DMS114 treated with DMSO at 0.1 percent for 48 hours (cell line): ENCODE data around the gene SPATA13.

ENCODE experiments used
- DNase-seq: peaks from one replicate; lab custom pipeline; 2025; ENCODE audit not compliant: unreplicated experiment; lab: John Stamatoyannopoulos, UW

The SPATA13 gene

DNA sequence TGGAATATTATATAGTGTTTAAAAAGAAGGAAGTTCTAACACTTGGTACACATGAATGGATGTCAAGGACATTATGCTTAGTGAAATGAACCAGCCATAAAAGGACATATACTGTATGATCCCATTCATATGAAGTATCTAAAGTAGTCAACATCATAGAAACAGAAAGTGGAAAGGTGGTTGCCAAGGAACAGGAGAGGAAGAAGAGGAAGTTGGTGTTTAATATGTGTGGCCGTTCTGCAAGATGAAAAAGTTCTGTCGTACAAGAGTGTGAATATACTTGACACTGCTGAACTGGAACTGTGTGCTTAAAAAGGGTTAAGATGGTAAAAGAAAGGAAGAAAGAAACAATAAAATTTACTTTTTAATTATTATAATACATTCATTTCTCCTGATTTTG is 115.8 kb downstream of the SPATA13 start:
- DNase-seq: no peak

DNA sequence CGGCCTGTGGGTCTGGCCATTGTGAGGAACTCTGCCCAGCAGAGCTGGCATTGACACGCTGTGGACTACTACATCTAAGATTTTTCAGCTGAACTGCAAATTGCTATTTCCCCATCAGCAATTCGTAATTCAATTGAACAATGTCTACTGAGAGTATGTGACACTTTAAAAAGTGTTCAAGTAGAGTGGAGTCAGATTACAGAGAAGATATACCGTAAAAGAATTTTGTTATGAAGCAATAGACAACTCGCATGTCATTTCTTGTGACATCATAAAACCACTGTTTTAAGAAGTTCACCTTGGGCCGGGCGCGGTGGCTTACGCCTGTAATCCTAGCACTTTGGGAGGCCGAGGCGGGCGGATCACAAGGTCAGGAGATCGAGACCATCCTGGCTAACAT is 116.3 kb downstream of the SPATA13 start:
- no peak for DNase-seq

- no peak for DNase-seq
Observed at GRCh38 chr13:24277761-24278160, 117.2 kb downstream of the SPATA13 start.

DNA sequence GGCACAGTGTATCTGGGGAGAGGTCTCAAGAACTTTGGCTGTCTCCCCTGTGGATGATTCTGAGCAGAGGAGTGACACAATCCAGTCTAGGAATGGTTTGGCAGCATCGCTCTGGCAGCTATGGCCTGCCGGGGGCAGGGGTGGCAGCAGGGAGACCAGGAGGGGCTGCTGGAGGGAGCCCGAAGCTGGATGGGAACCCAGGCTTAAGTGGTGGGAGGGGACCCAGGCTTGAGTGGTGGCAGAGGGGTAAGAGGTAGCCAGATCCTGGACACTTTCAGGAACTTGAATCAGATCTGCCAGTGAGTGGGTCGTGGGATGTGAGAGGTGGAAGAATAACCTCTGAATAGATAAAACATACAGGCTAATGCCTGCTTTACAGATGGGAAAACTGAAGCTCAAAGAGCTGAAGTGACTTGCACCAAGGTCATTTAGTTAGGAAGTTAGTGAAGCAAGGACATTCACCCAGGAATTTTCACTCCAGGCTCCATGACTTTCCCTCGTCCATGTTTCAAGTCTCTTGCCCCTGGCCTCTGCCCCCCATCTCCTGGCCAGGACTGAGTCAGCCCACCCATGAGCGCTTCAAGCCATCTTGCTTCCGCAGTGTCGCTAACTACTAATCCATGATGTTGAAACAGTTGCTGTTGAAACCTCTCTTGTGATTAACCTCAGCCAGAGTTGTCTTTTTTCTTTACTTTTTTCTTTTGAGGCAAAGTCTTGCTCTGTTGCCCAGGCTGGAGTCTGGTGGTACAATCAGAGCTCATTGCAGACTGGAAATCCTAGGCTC is 119.0 kb downstream of the SPATA13 start:
- DNase-seq: no peak

DNA sequence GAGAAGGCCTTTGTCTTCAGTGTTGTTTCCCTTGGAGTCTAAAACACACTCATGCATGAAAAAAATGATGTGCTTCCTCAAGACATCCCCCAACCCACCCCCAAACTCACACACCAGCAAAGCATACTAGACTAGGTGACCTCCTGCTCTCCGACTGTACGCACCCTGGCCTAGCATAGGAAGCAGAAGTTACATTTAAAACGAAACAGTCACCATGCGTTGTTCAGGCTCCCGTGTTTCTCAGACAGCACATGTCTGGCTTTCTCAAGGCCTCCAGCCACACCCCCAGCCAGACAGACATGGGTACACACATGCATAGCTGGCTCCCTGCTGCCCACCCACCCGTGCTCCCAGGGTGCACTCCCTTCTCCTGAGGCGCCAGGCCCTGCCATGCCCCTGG is 120.2 kb downstream of the SPATA13 start:
- no peak for DNase-seq

DNA sequence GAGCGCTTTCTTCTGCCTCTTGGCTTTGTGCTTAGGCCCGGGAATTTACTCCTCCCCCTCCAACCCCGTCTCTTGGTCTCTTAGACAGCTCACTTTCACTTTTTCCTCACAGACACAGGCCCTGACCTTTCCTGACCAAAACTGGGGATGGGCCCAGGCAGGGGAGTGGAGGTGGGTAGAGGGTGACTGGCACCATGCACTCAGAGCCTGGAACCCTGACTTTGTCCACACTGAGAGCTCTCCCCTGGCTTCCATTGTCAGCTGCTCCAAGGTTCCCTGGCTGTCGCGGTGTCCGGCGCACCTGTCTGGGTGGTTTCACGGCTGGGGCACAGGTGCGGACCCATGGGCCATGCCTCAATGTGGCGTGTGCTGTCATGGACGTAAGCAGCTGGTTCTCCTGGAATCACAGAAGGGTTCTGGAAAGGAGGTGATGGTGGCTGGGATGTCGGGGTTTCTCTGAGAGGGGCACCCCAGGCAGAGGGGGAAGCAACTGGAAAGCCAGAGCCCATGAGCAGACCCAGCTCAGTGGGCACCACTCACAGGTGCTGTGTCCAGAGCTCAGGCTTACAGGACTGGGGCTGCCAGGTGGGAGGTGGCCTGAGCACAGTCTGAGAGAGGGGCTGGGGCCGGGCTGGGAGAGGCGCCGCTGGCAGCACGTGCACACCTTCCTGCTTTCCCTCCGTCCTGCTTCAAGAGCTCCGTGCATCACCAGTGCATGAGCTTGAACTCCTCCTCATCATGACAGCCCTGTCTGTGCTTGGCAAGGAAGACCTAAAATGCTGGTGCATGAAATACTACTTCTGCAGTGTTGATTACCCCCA is 120.9 kb downstream of the SPATA13 start:
- DNase-seq: no peak

DNA sequence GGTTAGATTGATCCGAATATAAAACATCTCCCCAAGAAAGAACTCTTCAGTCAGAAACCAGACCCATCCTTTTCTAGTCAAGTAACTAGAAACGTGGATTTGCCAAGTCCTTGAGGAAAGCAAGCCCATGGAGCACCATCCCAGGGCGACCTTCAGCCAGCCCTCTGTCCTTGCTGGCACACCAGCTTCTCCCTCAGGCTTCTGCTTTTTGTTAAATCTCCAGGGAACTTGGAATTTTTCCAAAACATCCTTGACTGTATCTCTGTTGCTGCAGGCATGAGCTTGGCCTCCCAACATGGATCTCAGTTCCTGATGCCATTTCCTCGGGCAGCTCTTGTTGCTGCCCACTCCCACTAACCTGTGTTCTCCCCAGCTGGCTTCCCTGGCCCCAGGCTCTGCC is 121.7 kb downstream of the SPATA13 start:
- DNase-seq: no peak

DNA sequence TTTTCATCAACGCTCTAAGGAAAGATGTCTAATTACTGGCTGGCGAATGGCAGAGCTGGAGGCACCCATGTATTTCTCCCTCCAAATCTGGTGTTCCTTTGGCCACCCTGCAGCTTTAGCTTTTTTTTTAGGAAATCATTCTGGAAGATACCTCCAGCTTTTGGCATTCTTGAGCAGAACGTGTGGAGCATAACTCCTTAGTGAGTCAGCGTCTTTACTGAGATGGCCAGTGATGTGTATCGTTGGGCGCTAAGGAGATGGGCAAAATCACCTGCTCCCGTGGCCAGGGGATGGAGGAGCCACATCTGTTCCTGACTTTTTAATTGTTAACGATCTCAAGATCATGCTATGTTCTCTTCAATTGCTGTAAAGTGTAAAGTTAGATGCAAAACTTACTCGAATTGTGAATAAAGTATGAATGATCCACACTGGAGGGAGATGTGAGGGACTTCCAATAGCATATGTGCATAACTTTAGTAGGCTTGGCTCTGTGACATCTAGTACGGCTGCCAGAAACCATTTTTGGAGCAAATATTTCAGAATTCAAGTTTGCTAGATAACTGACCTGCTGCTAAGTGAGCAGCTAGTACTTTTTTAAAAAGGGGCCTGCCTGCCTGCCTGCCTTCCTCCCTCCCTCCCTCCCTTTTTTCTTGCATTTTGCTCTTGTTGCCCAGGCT is 124.5 kb downstream of the SPATA13 start:
- DNase-seq: no peak

- no peak for DNase-seq
Observed at GRCh38 chr13:24286624-24287023, 126.1 kb downstream of the SPATA13 start.

DNA sequence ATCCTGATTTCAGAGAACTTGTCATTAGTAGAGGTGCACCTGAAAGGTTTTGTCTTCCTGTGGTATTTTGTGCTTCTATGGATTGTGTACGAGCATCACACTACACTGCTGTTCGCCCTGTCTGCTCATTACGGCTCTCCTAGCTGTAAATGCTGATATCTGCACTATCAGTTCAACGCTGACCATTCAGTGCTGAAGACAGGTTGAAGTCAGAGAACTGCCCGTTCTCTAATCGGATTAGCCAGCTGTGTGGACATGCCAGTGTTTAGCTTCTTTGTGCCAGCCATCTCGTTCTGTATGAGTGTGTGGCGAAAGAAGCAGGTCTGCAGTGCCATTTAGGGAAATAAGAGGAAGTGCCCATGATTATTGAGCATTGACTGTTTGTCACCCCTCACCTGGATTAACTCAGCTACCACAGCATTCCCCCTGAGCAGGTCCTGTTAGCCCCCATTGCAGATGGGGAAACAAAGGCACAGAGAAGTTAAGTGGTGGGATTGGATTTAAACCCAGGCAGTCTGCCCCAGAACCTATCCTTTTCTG is 127.3 kb downstream of the SPATA13 start:
- no peak for DNase-seq

DNA sequence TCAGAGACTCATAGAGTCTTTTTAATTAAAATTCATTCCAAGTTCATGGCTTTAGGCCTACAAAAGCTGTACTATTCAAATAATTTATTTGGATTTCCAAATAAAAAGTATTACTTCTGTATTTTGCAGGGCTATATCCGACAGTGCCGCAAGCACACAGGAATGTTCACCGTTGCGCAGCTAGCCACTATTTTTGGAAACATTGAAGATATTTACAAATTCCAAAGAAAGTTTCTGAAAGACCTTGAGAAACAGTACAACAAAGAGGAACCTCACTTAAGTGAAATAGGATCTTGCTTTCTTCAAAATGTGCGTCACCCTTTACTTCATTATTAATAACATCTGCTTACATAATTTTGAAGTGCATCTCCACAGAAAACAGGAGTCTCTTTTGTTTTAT is 128.3 kb downstream of the SPATA13 start:
- no peak for DNase-seq

- no peak for DNase-seq
Observed at GRCh38 chr13:24290280-24290932, 129.9 kb downstream of the SPATA13 start.

DNA sequence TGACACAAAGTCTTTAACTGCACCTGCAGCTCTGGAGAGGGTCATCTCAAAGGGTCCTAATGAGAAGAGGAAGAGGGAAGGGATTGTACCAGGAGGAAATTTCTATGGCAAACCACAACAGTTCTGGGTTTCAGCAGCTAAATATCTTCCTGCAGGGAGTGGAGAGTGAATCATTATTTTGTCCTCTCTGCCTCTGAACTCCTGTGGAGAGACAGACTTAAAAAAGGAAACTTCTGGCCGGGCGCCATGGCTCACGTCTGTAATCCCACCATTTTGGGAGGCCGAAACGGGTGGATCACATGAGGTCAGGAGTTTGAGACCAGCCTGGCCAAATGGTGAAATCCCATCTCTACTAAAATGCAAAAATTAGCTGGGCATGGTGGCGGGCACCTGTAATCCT is 132.0 kb downstream of the SPATA13 start:
- DNase-seq: no peak

DNA sequence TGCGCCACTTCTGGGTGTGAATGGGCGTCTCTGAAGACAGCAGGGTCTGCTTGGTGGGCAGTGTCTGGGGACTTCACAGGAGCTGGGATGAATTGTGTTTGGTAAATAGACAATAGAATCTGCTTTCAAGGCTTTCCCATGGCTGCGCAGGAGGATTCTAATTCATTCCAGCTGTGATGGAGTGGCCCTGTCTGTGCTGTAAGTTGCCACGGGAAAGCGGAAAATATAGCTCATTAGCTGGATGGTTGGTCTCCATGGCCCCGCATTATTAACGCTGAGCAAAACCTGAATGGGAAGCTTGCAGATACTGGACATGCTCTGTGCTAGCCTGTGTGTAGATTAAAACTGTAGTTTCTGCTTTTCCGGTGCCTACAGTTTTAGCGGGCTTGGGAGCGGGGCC is 133.2 kb downstream of the SPATA13 start:
- no peak for DNase-seq

- no peak for DNase-seq
Observed at GRCh38 chr13:24299488-24300114, 139.1 kb downstream of the SPATA13 start.

- DNase-seq: no peak
Observed at GRCh38 chr13:24301434-24301833, 140.9 kb downstream of the SPATA13 start.

DNA sequence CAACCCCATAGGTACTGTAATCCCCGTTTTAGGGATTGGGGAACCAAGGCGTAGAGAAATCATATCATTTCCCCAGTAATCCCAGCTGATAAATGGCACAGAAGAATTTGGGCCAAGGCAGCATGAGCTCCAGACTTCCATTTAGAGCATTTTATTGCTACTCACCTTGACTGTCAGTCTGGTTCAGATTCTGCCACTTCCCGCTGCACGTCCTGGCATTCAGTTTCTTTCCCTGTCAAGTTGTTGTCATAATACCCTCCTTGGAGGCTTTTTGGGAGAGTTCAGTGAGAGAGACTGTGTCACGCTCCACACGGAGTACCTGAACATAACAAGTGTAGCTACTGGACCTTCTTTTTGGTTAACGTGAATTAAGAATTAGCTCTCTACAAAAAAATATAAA is 141.4 kb downstream of the SPATA13 start:
- DNase-seq: no peak

DNA sequence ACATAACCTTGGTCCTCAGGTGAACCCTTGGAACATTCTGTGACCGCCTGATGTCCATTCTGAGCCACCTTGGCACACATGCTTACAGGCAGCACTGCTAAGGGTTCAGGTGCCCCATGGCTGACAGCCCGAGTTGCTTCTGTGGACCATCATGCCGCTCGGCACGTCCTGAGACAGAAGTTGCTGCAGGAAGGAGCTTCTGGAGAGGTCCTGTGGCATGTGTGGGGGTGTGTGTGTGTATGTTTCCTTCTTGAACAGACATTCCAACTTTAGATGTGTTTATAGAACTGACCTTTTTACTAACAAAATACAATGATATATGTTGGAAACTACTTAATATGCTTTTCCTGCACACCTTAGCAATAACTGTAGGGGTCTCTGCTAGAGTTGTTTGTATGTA is 144.1 kb downstream of the SPATA13 start:
- no peak for DNase-seq

- no peak for DNase-seq
Observed at GRCh38 chr13:24306632-24307031, 146.1 kb downstream of the SPATA13 start.

- no peak for DNase-seq
Observed at GRCh38 chr13:24307211-24308067, 146.9 kb downstream of the SPATA13 start.
